ENCODE data around the gene SLC10A6. TPM values are rescaled to one million over a fixed set of nuclear protein-coding genes. Genes with fewer than 3 reads are reported as not detected.
A peak's percentile ranks its signal among the peaks of the same experiment; 100 is the strongest.

Gene SLC10A6
- total RNA-seq, 1 donor from 2014 or later: not detected

- Mint-ChIP-seq H3K36me3 (peaks cover 3% of the 10 kb centered on the region), H3K27me3 (no peaks in the 10 kb centered on the region), H3K4me1 (ENCODE audit: unreplicated experiment) (peaks cover 18% of the 10 kb centered on the region), H3K4me3 (peak overlapping the region; percentile 93), H3K27ac (peak overlapping the region; percentile 99), H3K9me3 (peaks cover 4% of the 10 kb centered on the region)
- TF ChIP-seq CTCF (conservative IDR thresholded peaks at IDR 0.05): no peak
- no peak for DNase-seq (ENCODE audit: extremely low spot score, unreplicated experiment)
Observed at GRCh38 chr4:86893136-86893535, 44.0 kb upstream of the SLC10A6 start.

GRCh38 chr4:86892636-86892960, 43.4 kb upstream of the SLC10A6 start:
- DNase-seq (ENCODE audit: extremely low spot score, unreplicated experiment): no peak
- peak; percentile 24 for TF ChIP-seq CTCF (conservative IDR thresholded peaks at IDR 0.05)
- H3K27me3 Mint-ChIP-seq: no peaks in the 10 kb centered on the region
- H3K4me3 Mint-ChIP-seq: peak overlapping the region; percentile 93
- H3K36me3 Mint-ChIP-seq: peaks cover 7% of the 10 kb centered on the region
- H3K4me1 Mint-ChIP-seq (ENCODE audit: unreplicated experiment): peaks cover 18% of the 10 kb centered on the region
- peak overlapping the region; percentile 99 for H3K27ac Mint-ChIP-seq
- H3K9me3 Mint-ChIP-seq: peaks cover 4% of the 10 kb centered on the region

- H3K27me3 Mint-ChIP-seq: no peaks in the 10 kb centered on the region
- peak within 1 kb of the TSS; percentile 93 for H3K4me3 Mint-ChIP-seq
- H3K4me1 Mint-ChIP-seq (ENCODE audit: unreplicated experiment): peaks cover 18% of the 10 kb centered on the region
- peak; percentile 37 for TF ChIP-seq CTCF (conservative IDR thresholded peaks at IDR 0.05)
- peak within 1 kb of the TSS; percentile 99 for H3K27ac Mint-ChIP-seq
- peaks cover 4% of the 10 kb centered on the region for H3K9me3 Mint-ChIP-seq
- DNase-seq (ENCODE audit: extremely low spot score, unreplicated experiment): peak; percentile 90
- peaks cover 9% of the 10 kb centered on the region for H3K36me3 Mint-ChIP-seq
Observed at GRCh38 chr4:86891762-86892635, 42.8 kb upstream of the SLC10A6 start, which contains the start of gene C4orf36. Gene C4orf36 (minus strand): TSS chr4:86892422. CDS start chr4:86891520, 902 bp downstream.

GRCh38 chr4:86890790-86891189, 41.6 kb upstream of the SLC10A6 start:
- no peak for DNase-seq (ENCODE audit: extremely low spot score, unreplicated experiment)
- H3K27me3 Mint-ChIP-seq: no peaks in the 10 kb centered on the region
- peaks cover 9% of the 10 kb centered on the region for H3K36me3 Mint-ChIP-seq
- TF ChIP-seq CTCF (conservative IDR thresholded peaks at IDR 0.05): no peak
- H3K9me3 Mint-ChIP-seq: peaks cover 4% of the 10 kb centered on the region
- H3K4me1 Mint-ChIP-seq (ENCODE audit: unreplicated experiment): peaks cover 18% of the 10 kb centered on the region
- H3K27ac Mint-ChIP-seq: peak overlapping the region; percentile 98
- peak overlapping the region; percentile 91 for H3K4me3 Mint-ChIP-seq

GRCh38 chr4:86879641-86880040, 30.5 kb upstream of the SLC10A6 start:
- no peak for TF ChIP-seq CTCF (conservative IDR thresholded peaks at IDR 0.05)
- DNase-seq (ENCODE audit: extremely low spot score, unreplicated experiment): no peak
- Mint-ChIP-seq H3K27me3 (no peaks in the 10 kb centered on the region), H3K36me3 (no peaks in the 10 kb centered on the region), H3K9me3 (peaks cover 10% of the 10 kb centered on the region), H3K4me1 (ENCODE audit: unreplicated experiment) (no peaks in the 10 kb centered on the region), H3K27ac (no peak overlapping the region), H3K4me3 (no peak overlapping the region)
